ENCODE results near the gene MRM2.

DNA sequence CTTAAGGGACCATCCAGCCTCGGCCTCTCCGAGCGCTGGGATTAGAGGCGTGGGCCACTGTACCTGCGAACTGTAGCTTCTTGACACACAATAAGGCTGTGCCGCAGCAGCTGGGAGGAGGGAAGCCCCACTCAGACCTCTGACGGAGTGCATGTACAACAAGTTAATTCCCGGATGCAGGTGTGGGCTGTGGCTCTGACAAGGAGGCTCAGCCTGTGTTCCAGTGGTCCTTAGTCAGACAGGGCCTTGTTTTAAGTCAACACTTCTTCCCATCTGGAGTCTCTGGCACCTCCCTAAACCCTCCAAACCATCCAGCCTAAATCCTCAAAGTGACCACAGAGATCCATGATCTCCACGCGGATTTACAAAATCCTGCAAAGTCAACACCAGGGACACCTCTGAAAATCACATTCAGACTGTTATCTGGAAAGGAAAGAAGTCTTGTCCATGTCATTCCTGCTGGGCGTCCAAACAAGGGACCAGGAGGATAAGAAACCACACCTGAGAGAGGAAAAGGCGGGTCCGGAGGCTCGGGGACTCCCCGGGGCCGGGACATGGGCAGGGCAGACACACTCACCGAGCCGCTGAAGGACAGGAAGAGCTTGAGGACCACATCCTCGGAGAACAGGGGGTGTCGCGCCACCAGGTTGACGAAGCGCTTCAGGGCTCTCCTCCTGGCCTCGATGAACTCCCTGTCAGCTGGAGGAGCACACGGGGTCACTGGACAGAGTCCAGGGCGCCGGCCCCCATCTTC lies 29.4 kb upstream of the MRM2 start:
- TF ChIP-seq, protein P1, sequence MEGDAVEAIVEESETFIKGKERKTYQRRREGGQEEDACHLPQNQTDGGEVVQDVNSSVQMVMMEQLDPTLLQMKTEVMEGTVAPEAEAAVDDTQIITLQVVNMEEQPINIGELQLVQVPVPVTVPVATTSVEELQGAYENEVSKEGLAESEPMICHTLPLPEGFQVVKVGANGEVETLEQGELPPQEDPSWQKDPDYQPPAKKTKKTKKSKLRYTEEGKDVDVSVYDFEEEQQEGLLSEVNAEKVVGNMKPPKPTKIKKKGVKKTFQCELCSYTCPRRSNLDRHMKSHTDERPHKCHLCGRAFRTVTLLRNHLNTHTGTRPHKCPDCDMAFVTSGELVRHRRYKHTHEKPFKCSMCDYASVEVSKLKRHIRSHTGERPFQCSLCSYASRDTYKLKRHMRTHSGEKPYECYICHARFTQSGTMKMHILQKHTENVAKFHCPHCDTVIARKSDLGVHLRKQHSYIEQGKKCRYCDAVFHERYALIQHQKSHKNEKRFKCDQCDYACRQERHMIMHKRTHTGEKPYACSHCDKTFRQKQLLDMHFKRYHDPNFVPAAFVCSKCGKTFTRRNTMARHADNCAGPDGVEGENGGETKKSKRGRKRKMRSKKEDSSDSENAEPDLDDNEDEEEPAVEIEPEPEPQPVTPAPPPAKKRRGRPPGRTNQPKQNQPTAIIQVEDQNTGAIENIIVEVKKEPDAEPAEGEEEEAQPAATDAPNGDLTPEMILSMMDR (conservative IDR thresholded peaks at IDR 0.05 in 1 of 2, IDR thresholded peaks at IDR 0.05 in 1 of 2; ENCODE audit: extremely low read depth in 1 of 2, insufficient read depth in 1 of 2, low read depth in 1 of 2, low read length in 2 of 2) = no peak
- no peak for TF ChIP-seq EZH2 (IDR thresholded peaks at IDR 0.05; ENCODE audit: borderline replicate concordance, low read length)

All from mammary epithelial cell (primary cell).